GM19467 (cell line): ENCODE measurements around the gene TBC1D2B.

ENCODE experiments used
- ATAC-seq: cut with Tn5 transposase; IDR thresholded peaks from one replicate; pipeline ENCODE4 v1.9.1; 2021; ENCODE audit warnings: mild to moderate bottlenecking, moderate library complexity; ENCODE audit not compliant: unreplicated experiment

The TBC1D2B gene

GRCh38 chr15:78075490-78076230, 1.9 kb downstream of the TBC1D2B start:
- no peak for ATAC-seq

DNA sequence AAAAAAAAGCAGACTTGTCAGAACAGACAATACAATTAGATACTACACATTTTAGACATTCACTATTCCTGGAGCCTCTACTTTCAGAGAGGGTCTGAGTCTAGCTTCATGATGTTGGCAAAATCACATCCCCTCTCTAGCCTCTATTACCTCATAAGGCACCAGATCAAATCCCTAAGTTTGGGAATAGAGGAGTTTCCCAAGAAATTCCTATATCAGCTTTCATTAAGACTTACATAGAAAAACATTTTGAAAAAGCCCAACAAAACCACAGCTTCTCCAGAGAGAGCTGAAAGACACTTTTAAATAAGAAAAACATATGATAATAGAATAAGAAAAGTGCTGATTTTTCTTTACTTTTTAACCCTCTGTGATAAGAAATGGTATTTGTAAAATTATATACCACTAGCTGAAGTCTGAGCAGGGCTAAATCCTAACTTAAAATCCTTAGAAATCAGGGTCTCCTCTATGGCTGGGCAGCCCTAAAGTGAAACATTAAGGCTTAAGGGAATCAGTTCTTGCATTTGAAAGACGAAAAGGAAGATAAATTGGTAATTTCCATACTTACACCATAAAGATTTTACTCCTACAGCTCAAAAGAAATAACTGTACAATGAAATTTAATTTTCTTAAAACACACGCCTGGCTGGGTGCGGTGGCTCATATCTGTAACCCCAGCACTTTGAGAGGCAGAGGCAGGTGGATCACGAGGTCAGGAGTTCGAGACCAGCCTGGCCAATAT, 4.3 kb downstream of the TBC1D2B start:
- no peak for ATAC-seq

DNA sequence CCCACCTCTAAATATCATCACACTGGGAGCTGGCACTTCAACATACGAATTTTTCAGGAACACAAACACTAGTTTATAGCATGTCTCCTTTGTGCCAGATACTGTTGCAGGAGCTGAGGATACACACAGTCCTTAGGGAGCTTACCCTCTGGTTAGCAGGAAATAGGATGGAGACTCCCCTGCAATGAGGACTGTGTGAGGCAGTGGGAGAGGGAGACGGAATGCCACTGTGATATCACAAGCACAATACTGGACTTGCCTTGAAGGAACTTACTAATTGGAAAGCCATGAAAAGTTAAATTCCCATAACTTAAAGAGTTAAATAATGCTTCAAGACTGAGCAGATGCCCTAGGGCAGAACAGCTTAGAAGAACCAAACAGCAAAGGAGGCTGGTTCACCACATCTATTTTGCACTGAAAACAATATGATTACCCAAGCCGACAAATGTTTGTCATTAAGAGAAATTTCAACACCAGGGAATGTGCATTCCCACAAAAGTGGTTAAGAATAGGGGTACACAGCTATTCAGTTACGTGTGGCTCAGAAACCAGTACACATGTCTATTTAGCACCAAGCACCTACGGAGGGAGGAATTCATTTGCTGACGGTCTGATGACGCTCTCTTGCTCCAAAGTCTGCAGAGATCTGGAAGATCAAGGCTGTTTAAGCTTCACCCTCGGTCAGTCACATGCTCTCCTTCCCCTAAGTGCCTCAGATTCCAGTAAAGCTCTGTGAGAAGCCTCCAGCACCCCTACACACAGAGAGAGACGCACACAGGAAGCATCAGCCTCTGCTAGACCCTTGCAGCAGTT, 5.2 kb downstream of the TBC1D2B start:
- no peak for ATAC-seq

- ATAC-seq: no peak
These were observed 6.1 kb downstream of the TBC1D2B start for GRCh38 chr15:78071383-78071782.

DNA sequence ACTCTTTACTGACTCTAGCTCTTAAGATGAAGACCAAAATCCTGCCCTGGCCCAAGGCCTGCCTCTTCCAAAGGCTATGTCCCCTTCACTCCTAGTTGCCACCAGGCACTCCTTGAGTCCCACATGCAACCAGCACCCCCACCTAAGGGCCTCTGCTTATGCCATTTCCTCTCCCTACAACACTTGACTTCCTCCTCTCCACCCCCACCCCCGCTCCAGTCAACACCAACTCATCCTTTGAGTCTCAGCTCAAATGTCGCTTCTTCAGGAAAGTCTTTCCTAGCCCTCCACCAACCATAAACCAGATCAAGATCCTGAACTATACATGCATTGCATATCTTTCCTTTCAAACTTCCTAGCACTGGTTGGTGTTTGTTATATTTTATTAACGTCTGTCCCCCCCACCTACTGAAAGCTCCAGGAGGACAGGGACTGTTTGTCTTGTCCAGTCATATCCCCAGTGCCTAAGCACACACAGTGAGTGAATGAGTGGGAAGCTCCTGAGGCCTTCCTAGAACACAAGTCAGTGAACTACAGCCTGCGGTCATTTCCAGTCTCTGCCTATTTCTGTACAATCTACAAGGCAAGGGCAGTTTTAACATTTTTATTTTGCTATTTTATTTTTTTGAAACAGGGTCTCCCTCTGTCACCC, 7.3 kb downstream of the TBC1D2B start:
- ATAC-seq: no peak

GRCh38 chr15:78069462-78070029, 8.0 kb downstream of the TBC1D2B start:
- no peak for ATAC-seq

GRCh38 chr15:78069052-78069414, 8.5 kb downstream of the TBC1D2B start:
- ATAC-seq: no peak

- no peak for ATAC-seq
These were observed 9.9 kb downstream of the TBC1D2B start for GRCh38 chr15:78067328-78068228.

GRCh38 chr15:78065973-78066946, 11.3 kb downstream of the TBC1D2B start:
- ATAC-seq: peak; percentile 39

- ATAC-seq: no peak
These were observed 12.1 kb downstream of the TBC1D2B start for GRCh38 chr15:78065284-78065872.

DNA sequence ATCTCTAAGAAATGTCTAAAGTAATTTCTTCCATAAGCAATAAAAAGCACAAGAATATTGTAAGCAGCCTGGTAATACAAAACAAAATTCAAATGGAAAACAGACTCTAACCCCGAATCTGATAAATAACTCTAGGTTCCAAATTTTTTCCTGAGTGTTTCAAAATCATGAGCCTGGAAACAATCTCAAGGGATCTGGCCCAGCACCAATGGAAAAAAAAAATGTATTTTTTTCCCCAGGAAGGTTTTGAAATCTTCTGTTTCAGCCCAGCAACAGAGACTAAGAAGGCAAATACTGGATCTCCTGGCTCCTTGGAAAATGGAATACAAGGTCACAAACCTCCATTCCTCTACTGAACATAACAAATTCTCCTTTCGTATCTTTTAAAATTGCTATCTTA, 13.0 kb downstream of the TBC1D2B start:
- ATAC-seq: no peak

DNA sequence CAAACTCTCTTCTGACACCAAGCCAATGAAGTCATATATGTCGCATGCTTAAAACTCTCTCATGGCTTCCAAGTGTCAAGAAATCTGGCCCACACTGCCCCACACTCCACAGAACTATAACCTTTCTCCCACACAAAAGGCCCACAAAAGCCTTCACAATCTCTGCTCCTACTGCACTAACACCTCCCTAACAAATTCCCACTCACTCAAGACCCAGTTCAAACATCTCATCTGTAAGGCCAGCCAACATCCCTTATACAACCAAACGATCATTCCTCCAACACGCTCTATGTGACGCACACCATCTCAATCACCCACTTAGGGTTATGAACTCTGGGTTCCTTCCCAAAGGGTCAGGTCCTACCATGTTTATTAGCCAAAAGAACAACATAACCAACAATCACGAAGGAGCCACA, 13.5 kb downstream of the TBC1D2B start:
- ATAC-seq: no peak

- no peak for ATAC-seq
These were observed 14.3 kb downstream of the TBC1D2B start for GRCh38 chr15:78063217-78063616.

DNA sequence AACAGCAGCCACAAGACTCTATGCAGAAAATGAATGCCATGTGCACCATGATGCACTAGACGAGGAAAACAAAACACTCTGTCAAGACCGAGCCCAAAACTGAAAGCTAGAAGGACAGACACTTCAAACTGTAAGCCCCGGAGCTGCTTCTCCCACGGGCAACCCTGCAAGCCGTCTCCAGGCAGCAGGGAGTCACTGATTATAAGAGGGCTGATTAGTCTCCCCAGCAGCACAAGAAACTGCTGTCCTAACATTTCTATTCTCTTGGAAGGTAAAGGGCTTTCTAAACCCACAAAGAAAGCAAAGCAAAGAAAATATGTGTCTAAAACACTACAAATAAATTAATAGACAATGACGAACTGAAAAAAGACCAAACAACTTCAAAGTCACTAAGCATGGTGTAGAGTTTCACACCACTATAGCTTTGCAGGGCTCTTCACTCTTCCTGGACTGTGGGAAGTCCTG, 15.5 kb downstream of the TBC1D2B start:
- ATAC-seq: no peak

GRCh38 chr15:78060232-78060631, 17.3 kb downstream of the TBC1D2B start:
- ATAC-seq: no peak

- no peak for ATAC-seq
These were observed 18.2 kb downstream of the TBC1D2B start for GRCh38 chr15:78059110-78059839.

DNA sequence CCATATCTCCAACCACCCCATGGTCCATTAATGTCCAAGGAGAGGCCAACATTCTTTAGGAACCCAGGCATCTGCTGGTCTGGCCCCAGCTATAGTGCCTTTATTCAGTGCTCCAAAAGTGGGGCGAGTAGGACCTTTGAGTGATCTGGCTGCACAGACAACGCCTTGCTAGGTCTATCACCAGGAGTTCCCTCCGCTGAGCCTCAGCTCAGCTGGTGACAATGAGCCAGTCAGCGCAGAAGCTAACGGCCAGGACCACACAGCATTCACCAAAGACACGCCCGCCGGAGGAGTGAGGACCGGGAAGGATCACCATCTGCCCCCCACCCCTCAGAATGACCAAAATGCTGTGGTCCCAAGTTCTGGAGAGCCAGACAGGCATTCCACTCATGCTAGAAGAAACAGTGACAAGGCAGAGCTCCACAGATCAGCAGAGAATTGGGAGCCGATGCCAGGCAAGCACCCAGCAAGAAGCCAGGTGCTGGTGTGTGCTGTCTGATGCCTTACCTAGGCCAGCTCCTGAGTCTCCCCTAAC, 19.0 kb downstream of the TBC1D2B start:
- ATAC-seq: no peak
